HL-60 (cell line): ENCODE results near the gene CEP78.

Source experiments
- CTCF ChIP-seq: IDR thresholded peaks from one replicate; pipeline ENCODE4 v1.5.1; 2011; ENCODE audit warnings: low read length, control low read depth, inconsistent platforms; ENCODE audit not compliant: insufficient read depth
- GABPA ChIP-seq: IDR thresholded peaks from 2 replicates; pipeline ENCODE4 v1.6.1; 2012; ENCODE audit warnings: low read depth
- POLR2AphosphoS5 ChIP-seq: IDR thresholded peaks from 2 replicates; pipeline ENCODE4 v1.6.1; 2012; ENCODE audit warnings: low read depth
- REST ChIP-seq: IDR thresholded peaks from 2 replicates; pipeline ENCODE4 v1.6.1; 2012; ENCODE audit warnings: low read depth; ENCODE audit not compliant: insufficient replicate concordance
- SPI1 ChIP-seq: IDR thresholded peaks from 2 replicates; pipeline ENCODE4 v1.6.1; 2012; ENCODE audit warnings: low read depth, mild to moderate bottlenecking, borderline replicate concordance

GRCh38 chr9:78214492-78214891, 21.4 kb upstream of the CEP78 start:
- TF ChIP-seq POLR2AphosphoS5 (no peak), CTCF (no peak), GABPA (no peak), REST (no peak), SPI1 (no peak)
